ENCODE data around the gene ABLIM1. TPM values are rescaled to one million over a fixed set of nuclear protein-coding genes. Genes with fewer than 3 reads are reported as not detected.

The ABLIM1 gene
- total RNA-seq, 1 donor from 2014 or later: 105 TPM

DNA sequence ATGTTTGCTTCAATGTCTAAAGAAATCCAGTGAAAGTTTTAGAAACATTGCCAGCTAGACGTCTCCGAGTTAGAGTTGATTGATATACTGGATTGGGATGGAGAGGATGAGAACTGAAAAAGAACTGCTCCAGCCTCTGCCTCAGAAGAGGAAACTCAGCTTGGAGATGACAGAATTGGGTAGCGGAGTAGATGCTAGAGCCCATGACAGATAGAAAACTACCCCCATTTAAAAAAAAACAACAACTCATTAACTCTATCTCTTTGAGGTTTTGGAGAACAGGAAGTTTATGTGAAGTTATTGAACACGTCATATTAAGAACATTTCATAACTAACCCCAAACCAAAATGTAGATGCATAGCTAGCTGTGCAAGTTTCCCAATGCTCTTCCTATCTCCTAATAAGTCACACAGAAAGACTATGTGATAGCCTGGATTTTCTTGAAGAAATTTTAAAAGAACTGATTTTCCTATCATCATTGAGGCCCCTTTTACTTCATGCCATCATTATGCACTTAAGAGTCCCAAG is 225.4 kb downstream of the ABLIM1 start:
- Mint-ChIP-seq H3K4me3 (no peak overlapping the region), H3K36me3 (peaks cover 37% of the 10 kb centered on the region), H3K9me3 (no peaks in the 10 kb centered on the region), H3K27me3 (ENCODE audit: low read depth) (no peaks in the 10 kb centered on the region), H3K27ac (no peak overlapping the region), H3K4me1 (peaks cover 13% of the 10 kb centered on the region)
- TF ChIP-seq, protein P1, sequence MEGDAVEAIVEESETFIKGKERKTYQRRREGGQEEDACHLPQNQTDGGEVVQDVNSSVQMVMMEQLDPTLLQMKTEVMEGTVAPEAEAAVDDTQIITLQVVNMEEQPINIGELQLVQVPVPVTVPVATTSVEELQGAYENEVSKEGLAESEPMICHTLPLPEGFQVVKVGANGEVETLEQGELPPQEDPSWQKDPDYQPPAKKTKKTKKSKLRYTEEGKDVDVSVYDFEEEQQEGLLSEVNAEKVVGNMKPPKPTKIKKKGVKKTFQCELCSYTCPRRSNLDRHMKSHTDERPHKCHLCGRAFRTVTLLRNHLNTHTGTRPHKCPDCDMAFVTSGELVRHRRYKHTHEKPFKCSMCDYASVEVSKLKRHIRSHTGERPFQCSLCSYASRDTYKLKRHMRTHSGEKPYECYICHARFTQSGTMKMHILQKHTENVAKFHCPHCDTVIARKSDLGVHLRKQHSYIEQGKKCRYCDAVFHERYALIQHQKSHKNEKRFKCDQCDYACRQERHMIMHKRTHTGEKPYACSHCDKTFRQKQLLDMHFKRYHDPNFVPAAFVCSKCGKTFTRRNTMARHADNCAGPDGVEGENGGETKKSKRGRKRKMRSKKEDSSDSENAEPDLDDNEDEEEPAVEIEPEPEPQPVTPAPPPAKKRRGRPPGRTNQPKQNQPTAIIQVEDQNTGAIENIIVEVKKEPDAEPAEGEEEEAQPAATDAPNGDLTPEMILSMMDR (IDR thresholded peaks at IDR 0.05; ENCODE audit: unreplicated experiment): no peak
- no peak for DNase-seq (ENCODE audit: low spot score in 2 of 2, unreplicated experiment in 2 of 2)

DNA sequence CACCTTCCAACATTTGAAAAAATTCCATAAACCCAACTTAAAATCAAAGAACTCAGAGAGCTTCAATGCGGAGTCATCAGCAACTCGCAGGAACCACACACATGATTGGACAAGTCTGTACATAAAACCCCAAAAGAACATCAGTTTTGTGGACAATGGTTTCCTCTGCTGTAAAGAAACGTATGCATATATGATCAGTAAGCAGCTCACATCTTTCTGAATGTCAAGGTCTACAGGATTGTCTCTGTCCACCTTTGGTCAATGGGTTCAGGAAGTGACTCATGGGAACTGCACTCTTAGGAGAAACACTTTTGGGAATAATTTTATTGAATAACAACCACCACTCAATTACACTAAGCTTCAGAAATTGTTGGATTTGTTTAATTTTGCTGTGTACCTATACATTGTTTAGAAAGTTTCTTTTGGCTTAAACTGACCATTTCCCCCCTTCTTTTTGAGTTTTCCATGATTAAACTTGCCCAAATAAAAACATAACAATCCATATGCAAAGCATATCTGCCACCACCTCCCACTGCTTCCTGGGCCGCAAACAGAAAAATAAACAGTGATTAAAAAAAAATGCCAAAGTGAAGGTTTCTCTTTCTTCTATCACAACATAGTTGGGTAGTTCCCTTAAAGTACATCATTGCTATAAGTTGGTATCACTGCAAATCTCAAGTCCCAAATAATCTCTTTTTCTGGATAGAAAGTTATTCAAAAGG is 226.5 kb downstream of the ABLIM1 start:
- no peak for DNase-seq (ENCODE audit: low spot score in 2 of 2, unreplicated experiment in 2 of 2)
- Mint-ChIP-seq H3K4me3 (no peak overlapping the region), H3K9me3 (no peaks in the 10 kb centered on the region), H3K4me1 (peaks cover 8% of the 10 kb centered on the region), H3K27me3 (ENCODE audit: low read depth) (no peaks in the 10 kb centered on the region), H3K27ac (no peak overlapping the region), H3K36me3 (peaks cover 35% of the 10 kb centered on the region)
- TF ChIP-seq, protein P1 (IDR thresholded peaks at IDR 0.05; ENCODE audit: unreplicated experiment): no peak

DNA sequence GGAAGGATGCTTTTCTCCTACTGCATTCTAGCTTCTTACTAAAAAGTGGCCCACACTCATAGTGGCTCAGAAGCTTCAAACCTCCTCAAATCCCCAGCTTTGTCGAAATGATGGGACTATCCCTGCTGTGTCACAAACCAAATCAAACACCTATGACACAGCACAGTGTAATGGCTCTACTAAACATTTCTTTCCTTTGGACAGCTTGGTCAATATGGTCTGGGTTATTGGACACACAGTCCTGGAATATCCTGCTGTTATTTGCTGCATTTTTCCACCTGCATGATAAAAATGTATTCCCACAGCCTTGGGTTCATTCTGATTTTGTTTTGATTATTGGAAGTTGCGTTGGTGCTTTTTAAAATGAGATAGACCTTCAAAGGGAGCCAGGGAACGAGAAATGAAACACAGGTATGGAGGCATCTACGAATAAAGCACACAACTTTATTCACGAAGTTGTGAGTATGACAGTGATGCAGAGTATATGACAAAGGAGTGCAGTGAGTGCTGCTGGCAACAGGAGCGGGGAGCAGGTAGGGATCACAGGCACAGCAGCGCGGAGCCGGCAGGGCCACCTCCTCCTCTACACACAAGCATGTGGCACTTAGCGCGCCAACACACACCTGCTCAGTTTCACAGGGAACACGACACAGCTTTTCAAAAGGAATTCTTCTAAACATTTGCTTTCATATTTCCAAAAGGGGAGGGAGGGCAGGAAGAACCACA is 227.2 kb downstream of the ABLIM1 start:
- Mint-ChIP-seq H3K36me3 (peaks cover 27% of the 10 kb centered on the region), H3K4me1 (peaks cover 4% of the 10 kb centered on the region), H3K27me3 (ENCODE audit: low read depth) (no peaks in the 10 kb centered on the region), H3K4me3 (no peak overlapping the region), H3K27ac (no peak overlapping the region), H3K9me3 (no peaks in the 10 kb centered on the region)
- TF ChIP-seq, protein P1 (IDR thresholded peaks at IDR 0.05; ENCODE audit: unreplicated experiment): no peak
- DNase-seq (ENCODE audit: low spot score in 2 of 2, unreplicated experiment in 2 of 2): no peak

DNA sequence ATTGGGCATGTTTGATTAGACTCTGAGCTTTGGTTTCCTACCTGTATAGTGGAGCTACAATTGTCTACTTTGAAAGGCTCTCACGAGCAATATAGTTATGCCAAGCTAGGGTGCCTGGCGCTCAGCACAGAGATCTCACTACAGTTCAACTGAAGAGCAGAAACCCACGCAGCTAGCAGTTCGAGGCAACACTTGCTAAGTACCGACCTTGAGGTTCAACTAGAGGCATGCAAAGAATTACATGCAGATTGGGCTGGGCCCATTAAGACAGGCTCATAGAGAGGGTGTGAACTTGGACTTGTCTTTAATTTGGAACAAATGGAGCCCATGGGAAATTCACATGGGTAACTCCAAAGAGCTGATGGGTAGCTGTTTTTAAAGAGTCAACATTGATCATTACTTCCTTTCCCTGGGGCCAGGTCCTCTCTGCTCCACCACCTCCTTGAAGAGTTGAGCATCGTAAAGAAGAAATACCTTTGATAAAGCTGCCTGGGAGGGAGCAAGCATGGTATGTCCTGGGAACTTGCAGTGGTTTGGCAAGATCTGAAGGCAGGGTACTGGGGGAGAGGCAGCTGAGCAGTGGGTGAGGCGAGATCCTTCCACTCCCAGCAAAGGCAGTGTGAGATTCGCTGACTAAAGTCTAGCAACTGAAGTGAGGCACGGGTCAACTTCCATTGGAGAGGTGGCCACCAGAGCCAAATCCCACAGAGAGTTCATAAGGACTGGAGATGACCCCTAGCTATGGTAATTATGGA is 228.3 kb downstream of the ABLIM1 start:
- peaks cover 4% of the 10 kb centered on the region for H3K4me1 Mint-ChIP-seq
- H3K4me3 Mint-ChIP-seq: no peak overlapping the region
- DNase-seq (ENCODE audit: low spot score in 2 of 2, unreplicated experiment in 2 of 2): no peak
- no peak overlapping the region for H3K27ac Mint-ChIP-seq
- H3K36me3 Mint-ChIP-seq: peaks cover 21% of the 10 kb centered on the region
- H3K27me3 Mint-ChIP-seq (ENCODE audit: low read depth): no peaks in the 10 kb centered on the region
- no peaks in the 10 kb centered on the region for H3K9me3 Mint-ChIP-seq
- TF ChIP-seq, protein P1 (IDR thresholded peaks at IDR 0.05; ENCODE audit: unreplicated experiment): no peak

DNA sequence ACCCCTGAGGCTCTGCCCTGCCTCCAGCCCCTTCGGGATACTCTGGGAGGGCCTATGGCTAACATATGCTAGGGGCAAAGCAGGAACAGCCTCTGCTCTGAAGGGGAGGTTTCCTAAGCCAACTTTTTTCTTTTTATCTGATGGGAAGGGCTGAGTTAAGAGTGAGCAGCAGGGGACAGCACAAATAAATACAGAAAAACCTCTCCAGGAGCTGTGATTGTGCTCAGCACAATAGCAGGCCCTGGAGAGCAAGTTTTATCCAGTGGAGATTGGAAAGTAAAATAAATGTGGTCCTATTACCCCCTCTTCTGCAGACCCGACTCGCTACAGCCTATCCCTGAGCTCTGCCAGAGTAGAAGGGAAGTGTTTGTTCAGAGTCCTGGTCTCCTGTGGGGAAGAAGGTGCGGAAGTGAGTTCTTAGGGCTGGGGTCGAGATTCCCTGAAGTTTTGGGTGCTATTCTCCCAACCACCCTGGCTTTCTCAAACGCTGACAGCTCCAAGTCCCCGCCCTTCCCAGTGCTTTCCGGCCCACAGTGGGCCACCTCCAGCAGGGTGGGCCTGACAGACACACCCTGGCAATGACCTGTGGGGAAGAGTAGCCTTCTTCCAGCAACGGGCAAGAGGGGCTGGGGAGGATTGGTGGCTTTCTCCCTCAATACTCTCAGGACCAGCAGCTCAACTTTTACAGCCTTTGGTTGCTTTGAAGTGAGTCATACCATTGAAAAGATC is 230.8 kb downstream of the ABLIM1 start:
- H3K4me3 Mint-ChIP-seq: no peak overlapping the region
- H3K4me1 Mint-ChIP-seq: peaks cover 4% of the 10 kb centered on the region
- no peak for DNase-seq (ENCODE audit: low spot score in 2 of 2, unreplicated experiment in 2 of 2)
- TF ChIP-seq, protein P1 (IDR thresholded peaks at IDR 0.05; ENCODE audit: unreplicated experiment): no peak
- no peaks in the 10 kb centered on the region for H3K9me3 Mint-ChIP-seq
- no peaks in the 10 kb centered on the region for H3K27me3 Mint-ChIP-seq (ENCODE audit: low read depth)
- H3K36me3 Mint-ChIP-seq: peaks cover 10% of the 10 kb centered on the region
- no peak overlapping the region for H3K27ac Mint-ChIP-seq
